HG03095 (cell line): ENCODE results near the gene TGFBI.

ENCODE experiments used
- ATAC-seq: cut with Tn5 transposase; IDR thresholded peaks from one replicate; pipeline ENCODE4 v1.9.1; 2021; ENCODE audit warnings: moderate library complexity; ENCODE audit not compliant: unreplicated experiment

The TGFBI gene

GRCh38 chr5:136028782-136029742, at the start of gene TGFBI:
TGFBI (plus strand) TSS chr5:136028988; CDS start chr5:136029056, 68 bp downstream.
- no peak for ATAC-seq

- ATAC-seq, result no peak
Measured at GRCh38 chr5:135978993-135979392, 49.8 kb upstream of the TGFBI start.

GRCh38 chr5:135979510-135979909, 49.3 kb upstream of the TGFBI start:
- no peak for ATAC-seq

- ATAC-seq, result no peak
Measured at GRCh38 chr5:135980620-135981019, 48.2 kb upstream of the TGFBI start.

GRCh38 chr5:135985951-135986350, 42.8 kb upstream of the TGFBI start:
- ATAC-seq, result no peak

- no peak for ATAC-seq
Measured at GRCh38 chr5:135986401-135986800, 42.4 kb upstream of the TGFBI start.

GRCh38 chr5:135986891-135987401, 41.8 kb upstream of the TGFBI start:
- no peak for ATAC-seq

- no peak for ATAC-seq
Measured at GRCh38 chr5:135988546-135988945, 40.2 kb upstream of the TGFBI start.

- ATAC-seq, result no peak
Measured at GRCh38 chr5:135989686-135990085, 39.1 kb upstream of the TGFBI start.

GRCh38 chr5:135990528-135991255, 38.1 kb upstream of the TGFBI start:
- ATAC-seq, result no peak

- ATAC-seq, result no peak
Measured at GRCh38 chr5:135991429-135991828, 37.4 kb upstream of the TGFBI start.

- no peak for ATAC-seq
Measured at GRCh38 chr5:135993335-135993879, 35.4 kb upstream of the TGFBI start.

GRCh38 chr5:135993880-135994636, 34.7 kb upstream of the TGFBI start:
- ATAC-seq, result no peak

GRCh38 chr5:135995976-135996375, 32.8 kb upstream of the TGFBI start:
- no peak for ATAC-seq

GRCh38 chr5:135996611-135997010, 32.2 kb upstream of the TGFBI start:
- ATAC-seq, result no peak

- ATAC-seq, result no peak
Measured at GRCh38 chr5:135997673-135998335, 31.0 kb upstream of the TGFBI start.

GRCh38 chr5:135998889-135999288, 29.9 kb upstream of the TGFBI start:
- ATAC-seq, result no peak

GRCh38 chr5:135999406-136000139, 29.2 kb upstream of the TGFBI start:
- no peak for ATAC-seq

- no peak for ATAC-seq
Measured at GRCh38 chr5:136000147-136000546, 28.6 kb upstream of the TGFBI start.
